MM.1S (cell line): ENCODE measurements around the gene RNASEH2A.

Experiments
- EZH2phosphoT487 ChIP-seq: fragments of 300-600 bp; sonication (generic); IDR thresholded peaks from 2 replicates; pipeline ENCODE4 v1.6.1; 2018; ENCODE audit warnings: antibody characterized with exemption, low read length
- TF ChIP-seq, protein P1 (sequence below): fragments of 300-600 bp; sonication (generic); IDR thresholded peaks from 2 replicates; pipeline ENCODE4 v1.5.1; 2016; ENCODE audit warnings: antibody characterized with exemption, low read length, mixed read lengths

DNA sequence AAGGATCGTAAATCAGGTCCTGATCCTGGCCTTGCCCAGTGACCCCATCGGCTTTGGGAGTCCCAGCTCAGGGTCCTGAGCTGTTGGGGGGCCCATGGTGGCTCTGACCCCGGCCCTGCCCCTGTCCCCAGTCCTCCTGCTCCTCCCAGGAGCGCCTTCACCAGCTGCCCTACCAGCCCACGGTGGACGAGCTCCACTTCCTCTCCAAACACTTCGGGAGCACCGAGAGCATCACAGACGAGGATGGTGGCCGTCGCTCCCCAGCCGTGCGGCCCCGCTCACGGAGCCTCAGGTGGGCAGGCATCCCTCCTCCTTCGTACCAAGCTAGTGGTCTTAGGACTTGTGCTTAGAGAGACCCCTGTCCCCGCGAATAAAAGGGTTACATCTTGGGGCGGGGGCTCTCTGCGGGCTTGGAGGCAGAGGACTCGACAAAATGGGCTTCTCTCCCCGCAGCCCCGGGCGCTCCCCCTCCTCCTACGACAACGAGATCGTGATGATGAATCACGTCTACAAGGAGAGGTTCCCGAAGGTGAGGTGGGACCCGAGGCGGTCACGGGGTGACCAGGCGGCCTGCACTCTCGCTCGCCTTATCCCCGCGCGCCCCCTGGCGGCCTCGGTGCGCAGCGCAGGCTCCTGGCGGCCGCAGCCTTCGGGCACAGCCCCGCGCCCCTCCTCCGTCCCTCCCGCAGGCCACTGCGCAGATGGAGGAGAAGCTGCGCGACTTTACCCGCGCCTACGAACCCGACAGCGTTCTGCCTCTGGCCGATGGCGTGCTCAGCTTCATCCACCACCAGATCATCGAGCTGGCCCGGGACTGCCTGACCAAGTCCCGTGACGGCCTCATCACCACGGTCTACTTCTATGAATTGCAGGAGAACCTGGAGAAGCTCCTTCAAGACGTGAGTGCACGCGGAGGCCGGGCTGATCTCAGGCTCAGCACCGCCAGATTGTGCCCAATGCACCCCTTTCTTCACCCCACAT lies 41.1 kb downstream of the RNASEH2A start:
- TF ChIP-seq, protein P1, sequence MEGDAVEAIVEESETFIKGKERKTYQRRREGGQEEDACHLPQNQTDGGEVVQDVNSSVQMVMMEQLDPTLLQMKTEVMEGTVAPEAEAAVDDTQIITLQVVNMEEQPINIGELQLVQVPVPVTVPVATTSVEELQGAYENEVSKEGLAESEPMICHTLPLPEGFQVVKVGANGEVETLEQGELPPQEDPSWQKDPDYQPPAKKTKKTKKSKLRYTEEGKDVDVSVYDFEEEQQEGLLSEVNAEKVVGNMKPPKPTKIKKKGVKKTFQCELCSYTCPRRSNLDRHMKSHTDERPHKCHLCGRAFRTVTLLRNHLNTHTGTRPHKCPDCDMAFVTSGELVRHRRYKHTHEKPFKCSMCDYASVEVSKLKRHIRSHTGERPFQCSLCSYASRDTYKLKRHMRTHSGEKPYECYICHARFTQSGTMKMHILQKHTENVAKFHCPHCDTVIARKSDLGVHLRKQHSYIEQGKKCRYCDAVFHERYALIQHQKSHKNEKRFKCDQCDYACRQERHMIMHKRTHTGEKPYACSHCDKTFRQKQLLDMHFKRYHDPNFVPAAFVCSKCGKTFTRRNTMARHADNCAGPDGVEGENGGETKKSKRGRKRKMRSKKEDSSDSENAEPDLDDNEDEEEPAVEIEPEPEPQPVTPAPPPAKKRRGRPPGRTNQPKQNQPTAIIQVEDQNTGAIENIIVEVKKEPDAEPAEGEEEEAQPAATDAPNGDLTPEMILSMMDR = peak; percentile 98
- TF ChIP-seq EZH2phosphoT487 = no peak
